Embryonic facial prominence (tissue), 1 donor: Measurements from ENCODE around the gene GAB1.

Source experiments
- DNase-seq: peaks from one replicate; pipeline ENCODE4 v3.0.0-alpha.2; 2016; ENCODE audit errors: extremely low spot score

Gene GAB1

GRCh38 chr4:143489106-143489505, 152.4 kb downstream of the GAB1 start:
- no peak for DNase-seq

- no peak for DNase-seq
These were observed 161.3 kb downstream of the GAB1 start for GRCh38 chr4:143498021-143498420.

GRCh38 chr4:143502231-143502630, 165.6 kb downstream of the GAB1 start:
- DNase-seq = no peak

GRCh38 chr4:143506031-143506430, 169.4 kb downstream of the GAB1 start:
- DNase-seq = no peak

GRCh38 chr4:143511906-143512305, 175.2 kb downstream of the GAB1 start:
- no peak for DNase-seq

GRCh38 chr4:143512978-143513313, 176.3 kb downstream of the GAB1 start:
- DNase-seq = no peak

GRCh38 chr4:143513314-143514168, 176.9 kb downstream of the GAB1 start, which contains the start of gene SMARCA5:
SMARCA5 (plus strand) TSS chr4:143513702; CDS start chr4:143513925, 223 bp downstream.
- DNase-seq = peak; percentile 98

GRCh38 chr4:143514169-143514495, 177.5 kb downstream of the GAB1 start:
- DNase-seq = peak; percentile 15

- DNase-seq = peak; percentile 12
These were observed 177.8 kb downstream of the GAB1 start for GRCh38 chr4:143514497-143514896.

- DNase-seq = no peak
These were observed 178.2 kb downstream of the GAB1 start for GRCh38 chr4:143514901-143515300.

GRCh38 chr4:143515905-143516304, 179.2 kb downstream of the GAB1 start:
- no peak for DNase-seq

GRCh38 chr4:143517764-143518163, 181.1 kb downstream of the GAB1 start:
- DNase-seq = no peak
